Activated T-cell treated with anti-CD3 and anti-CD28 coated beads, Interleukin-2, amount 50 U/mL, for 24 hours (primary cell): Measurements from ENCODE around the gene CTU2.
A peak's percentile ranks its signal among the peaks of the same experiment; 100 is the strongest.

ENCODE experiments used
- DNase-seq: peaks from one replicate; pipeline ENCODE4 v3.0.0-alpha.2; 2020
- H3K27ac Mint-ChIP-seq: 2 replicates; pipeline ENCODE4 v1.8.0; 2020; ENCODE audit warnings: mild to moderate bottlenecking, mixed read lengths
- H3K27me3 Mint-ChIP-seq: 2 replicates; pipeline ENCODE4 v1.8.0; 2020; ENCODE audit warnings: mixed read lengths
- H3K36me3 Mint-ChIP-seq: 2 replicates; pipeline ENCODE4 v1.8.0; 2020; ENCODE audit warnings: low read depth, mixed read lengths
- H3K4me1 Mint-ChIP-seq: 2 replicates; pipeline ENCODE4 v1.8.0; 2020; ENCODE audit warnings: low read depth, mixed read lengths
- H3K4me3 Mint-ChIP-seq: 2 replicates; pipeline ENCODE4 v1.8.0; 2020; ENCODE audit warnings: mild to moderate bottlenecking, moderate library complexity, mixed read lengths
- H3K9me3 Mint-ChIP-seq: 2 replicates; pipeline ENCODE4 v1.8.0; 2020; ENCODE audit warnings: mixed read lengths

CTU2 gene

GRCh38 chr16:88733630-88734360 lies 27.5 kb downstream of the CTU2 start:
- H3K4me3 Mint-ChIP-seq = no peak overlapping the region
- H3K36me3 Mint-ChIP-seq = peaks cover 58% of the 10 kb centered on the region
- no peaks in the 10 kb centered on the region for H3K9me3 Mint-ChIP-seq
- no peaks in the 10 kb centered on the region for H3K27me3 Mint-ChIP-seq
- no peak overlapping the region for H3K27ac Mint-ChIP-seq
- H3K4me1 Mint-ChIP-seq = peaks cover 4% of the 10 kb centered on the region
- DNase-seq = no peak

- Mint-ChIP-seq H3K27ac (no peak overlapping the region), H3K9me3 (no peaks in the 10 kb centered on the region), H3K36me3 (peaks cover 62% of the 10 kb centered on the region), H3K27me3 (no peaks in the 10 kb centered on the region), H3K4me3 (no peak overlapping the region), H3K4me1 (peaks cover 4% of the 10 kb centered on the region)
- no peak for DNase-seq
Observed at GRCh38 chr16:88734361-88734728, 28.0 kb downstream of the CTU2 start.

- H3K4me3 Mint-ChIP-seq = no peak overlapping the region
- no peaks in the 10 kb centered on the region for H3K27me3 Mint-ChIP-seq
- DNase-seq = no peak
- H3K27ac Mint-ChIP-seq = no peak overlapping the region
- peaks cover 62% of the 10 kb centered on the region for H3K36me3 Mint-ChIP-seq
- H3K4me1 Mint-ChIP-seq = peaks cover 4% of the 10 kb centered on the region
- H3K9me3 Mint-ChIP-seq = no peaks in the 10 kb centered on the region
Observed at GRCh38 chr16:88735121-88735520, 28.8 kb downstream of the CTU2 start.

DNA sequence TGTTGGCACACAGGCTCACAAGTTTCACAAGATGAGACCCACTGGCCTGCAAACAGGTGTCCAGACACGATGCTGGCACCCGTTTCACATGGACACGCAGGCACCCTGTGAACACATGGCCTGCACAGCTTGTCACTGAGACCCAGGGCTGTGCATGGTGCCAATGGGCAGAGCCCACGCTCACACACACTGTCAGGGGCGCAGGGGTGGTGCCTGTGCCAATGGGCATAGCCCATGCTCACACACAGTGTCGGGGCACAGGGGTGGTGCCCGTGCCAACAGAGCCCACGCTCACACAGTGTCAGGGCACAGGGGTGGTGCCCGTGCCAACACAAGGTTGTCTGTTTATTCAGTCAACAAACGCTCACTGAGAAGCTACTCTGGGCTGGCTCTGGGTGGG lies 29.3 kb downstream of the CTU2 start:
- Mint-ChIP-seq H3K4me1 (peaks cover 4% of the 10 kb centered on the region), H3K27ac (no peak overlapping the region), H3K9me3 (no peaks in the 10 kb centered on the region), H3K27me3 (no peaks in the 10 kb centered on the region), H3K36me3 (peaks cover 64% of the 10 kb centered on the region), H3K4me3 (no peak overlapping the region)
- DNase-seq = no peak

DNA sequence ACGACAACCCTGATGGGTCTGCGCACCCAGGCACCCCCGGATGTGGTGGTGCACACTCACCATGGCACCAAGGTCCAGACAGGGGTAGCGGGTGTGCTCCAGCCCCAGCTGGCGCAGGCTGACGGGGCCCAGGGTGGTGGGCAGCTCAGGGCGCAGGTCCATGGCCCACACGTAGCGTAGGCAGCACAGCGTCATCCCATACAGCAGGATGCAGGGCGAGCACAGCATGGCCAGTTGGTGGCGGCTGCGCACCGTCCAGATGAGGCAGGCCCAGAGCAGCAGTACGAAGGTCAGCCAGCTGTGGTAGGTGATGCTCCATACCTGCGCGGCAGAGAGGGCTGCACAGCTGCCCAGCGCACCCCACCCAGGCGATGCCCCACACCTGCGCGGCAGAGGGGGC lies 29.8 kb downstream of the CTU2 start:
- no peak for DNase-seq
- Mint-ChIP-seq H3K36me3 (peaks cover 63% of the 10 kb centered on the region), H3K9me3 (no peaks in the 10 kb centered on the region), H3K27me3 (no peaks in the 10 kb centered on the region), H3K4me1 (peaks cover 3% of the 10 kb centered on the region), H3K4me3 (no peak overlapping the region), H3K27ac (no peak overlapping the region)

DNA sequence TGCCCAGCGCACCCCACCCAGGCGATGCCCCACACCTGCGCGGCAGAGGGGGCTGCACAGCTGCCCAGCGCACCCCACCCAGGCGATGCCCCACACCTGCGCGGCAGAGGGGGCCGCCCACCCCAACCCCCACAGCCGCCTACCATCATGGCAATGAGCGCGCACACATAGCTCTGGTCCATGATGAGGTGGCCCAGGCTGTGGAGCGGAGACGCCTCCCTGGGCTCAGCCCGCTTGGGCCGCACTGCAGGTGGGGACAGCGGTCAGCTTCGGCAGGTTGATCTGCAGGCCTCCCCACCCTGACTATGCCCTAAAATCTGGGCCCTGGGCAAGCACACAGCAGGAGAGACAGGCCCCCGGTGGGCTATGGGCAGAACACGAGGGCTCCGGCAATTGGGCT lies 30.2 kb downstream of the CTU2 start:
- Mint-ChIP-seq H3K36me3 (peaks cover 63% of the 10 kb centered on the region), H3K9me3 (no peaks in the 10 kb centered on the region)
- no peak for DNase-seq

GRCh38 chr16:88737298-88738150 lies 31.2 kb downstream of the CTU2 start:
- no peak overlapping the region for H3K4me3 Mint-ChIP-seq
- no peaks in the 10 kb centered on the region for H3K27me3 Mint-ChIP-seq
- H3K4me1 Mint-ChIP-seq = no peaks in the 10 kb centered on the region
- no peaks in the 10 kb centered on the region for H3K9me3 Mint-ChIP-seq
- peaks cover 62% of the 10 kb centered on the region for H3K36me3 Mint-ChIP-seq
- no peak overlapping the region for H3K27ac Mint-ChIP-seq
- peak; percentile 87 for DNase-seq

More for the DNA sequence above, 30.2 kb downstream of the CTU2 start:
- Mint-ChIP-seq H3K4me3 (no peak overlapping the region), H3K27ac (no peak overlapping the region), H3K4me1 (no peaks in the 10 kb centered on the region), H3K27me3 (no peaks in the 10 kb centered on the region)

GRCh38 chr16:88738151-88739084 lies 32.1 kb downstream of the CTU2 start:
- peaks cover under 1% of the 10 kb centered on the region for H3K4me1 Mint-ChIP-seq
- DNase-seq = no peak
- H3K4me3 Mint-ChIP-seq = no peak overlapping the region
- H3K27ac Mint-ChIP-seq = no peak overlapping the region
- no peaks in the 10 kb centered on the region for H3K27me3 Mint-ChIP-seq
- peaks cover 60% of the 10 kb centered on the region for H3K36me3 Mint-ChIP-seq
- H3K9me3 Mint-ChIP-seq = no peaks in the 10 kb centered on the region

GRCh38 chr16:88739139-88739976 lies 33.1 kb downstream of the CTU2 start:
- H3K4me1 Mint-ChIP-seq = peaks cover 8% of the 10 kb centered on the region
- no peak overlapping the region for H3K27ac Mint-ChIP-seq
- DNase-seq = no peak
- no peak overlapping the region for H3K4me3 Mint-ChIP-seq
- peaks cover 57% of the 10 kb centered on the region for H3K36me3 Mint-ChIP-seq
- H3K27me3 Mint-ChIP-seq = no peaks in the 10 kb centered on the region
- no peaks in the 10 kb centered on the region for H3K9me3 Mint-ChIP-seq

GRCh38 chr16:88739977-88740726 lies 33.8 kb downstream of the CTU2 start:
- Mint-ChIP-seq H3K27ac (no peak overlapping the region), H3K4me1 (peaks cover 14% of the 10 kb centered on the region), H3K9me3 (no peaks in the 10 kb centered on the region), H3K36me3 (peaks cover 51% of the 10 kb centered on the region), H3K27me3 (no peaks in the 10 kb centered on the region), H3K4me3 (no peak overlapping the region)
- no peak for DNase-seq

DNA sequence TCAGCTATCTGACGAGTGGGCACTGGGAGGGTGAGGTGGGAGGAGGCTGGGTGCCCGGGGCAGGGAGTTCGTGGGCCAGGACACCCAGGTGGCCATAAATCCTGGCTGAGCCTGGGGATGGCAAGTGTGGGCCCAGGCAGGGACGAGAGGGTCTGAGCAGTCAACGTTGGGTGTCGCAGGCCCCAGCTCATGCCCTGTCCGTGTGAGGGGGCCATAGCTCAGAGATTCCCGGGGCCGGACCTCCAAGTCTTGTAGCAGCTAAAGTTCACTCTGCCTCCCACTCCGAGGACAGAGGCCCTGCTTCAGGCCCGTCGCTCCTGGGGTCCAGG lies 34.4 kb downstream of the CTU2 start:
- Mint-ChIP-seq H3K27ac (no peak overlapping the region), H3K9me3 (no peaks in the 10 kb centered on the region), H3K27me3 (no peaks in the 10 kb centered on the region), H3K4me3 (no peak overlapping the region), H3K4me1 (peaks cover 19% of the 10 kb centered on the region), H3K36me3 (peaks cover 45% of the 10 kb centered on the region)
- DNase-seq = no peak

DNA sequence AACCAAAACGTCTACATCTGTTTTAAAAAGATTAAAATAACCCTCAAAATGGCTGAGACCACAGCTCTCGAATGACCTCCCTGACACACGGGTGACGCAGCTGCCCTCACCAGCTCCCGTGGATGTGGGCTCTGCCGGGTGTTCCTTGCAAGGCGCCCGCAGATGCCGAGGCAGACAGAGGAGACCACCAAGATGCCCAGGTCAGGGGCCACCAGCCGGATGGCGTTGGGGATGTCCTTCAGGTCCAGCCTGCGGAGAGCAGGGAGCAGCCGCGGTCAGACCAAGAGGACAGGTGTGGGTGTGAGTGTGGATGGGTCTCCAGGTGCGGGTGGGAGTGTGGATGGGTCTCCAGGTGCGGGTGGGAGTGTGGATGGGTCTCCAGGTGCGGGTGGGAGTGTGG lies 35.1 kb downstream of the CTU2 start:
- H3K4me3 Mint-ChIP-seq = no peak overlapping the region
- no peaks in the 10 kb centered on the region for H3K27me3 Mint-ChIP-seq
- peaks cover 41% of the 10 kb centered on the region for H3K36me3 Mint-ChIP-seq
- peaks cover 26% of the 10 kb centered on the region for H3K4me1 Mint-ChIP-seq
- no peaks in the 10 kb centered on the region for H3K9me3 Mint-ChIP-seq
- DNase-seq = no peak
- no peak overlapping the region for H3K27ac Mint-ChIP-seq

GRCh38 chr16:88742896-88743605 lies 36.7 kb downstream of the CTU2 start:
- Mint-ChIP-seq H3K4me3 (no peak overlapping the region), H3K4me1 (peaks cover 30% of the 10 kb centered on the region), H3K27ac (no peak overlapping the region), H3K36me3 (peaks cover 41% of the 10 kb centered on the region), H3K9me3 (no peaks in the 10 kb centered on the region), H3K27me3 (no peaks in the 10 kb centered on the region)
- no peak for DNase-seq
